Parathyroid adenoma (tissue), 2 donors: ENCODE measurements around the gene ZNF593.

ENCODE experiments used
- H2AFZ ChIP-seq: fragments of 300-600 bp; sonication (generic); one replicate; pipeline ENCODE4 v1.7.0; 2017; ENCODE audit warnings: antibody characterized with exemption, mild to moderate bottlenecking
- H3K27ac ChIP-seq: fragments of 300-600 bp; sonication (generic); one replicate; pipeline ENCODE4 v1.7.0; 2017
- H3K27me3 ChIP-seq: fragments of 300-600 bp; sonication (generic); one replicate; pipeline ENCODE4 v1.7.0; 2017; ENCODE audit warnings: low read length; ENCODE audit not compliant: control insufficient read depth, insufficient read depth
- H3K36me3 ChIP-seq: fragments of 300-600 bp; sonication (generic); one replicate; pipeline ENCODE4 v1.7.0; 2017; ENCODE audit warnings: low read length; ENCODE audit not compliant: control insufficient read depth, insufficient read depth
- H3K4me1 ChIP-seq: fragments of 300-600 bp; sonication (generic); one replicate; pipeline ENCODE4 v1.7.0; 2017; ENCODE audit warnings: control low read depth
- H3K4me2 ChIP-seq: fragments of 300-600 bp; sonication (generic); one replicate; pipeline ENCODE4 v1.7.0; 2017; ENCODE audit warnings: low read length
- H3K4me3 ChIP-seq: fragments of 300-600 bp; sonication (generic); one replicate; pipeline ENCODE4 v1.7.0; 2017; ENCODE audit warnings: low read depth, low read length
- H3K79me2 ChIP-seq: fragments of 300-600 bp; sonication (generic); one replicate; pipeline ENCODE4 v1.7.0; 2017; ENCODE audit warnings: control low read depth
- H3K9ac ChIP-seq: fragments of 300-600 bp; sonication (generic); one replicate; pipeline ENCODE4 v1.7.0; 2017; ENCODE audit warnings: mild to moderate bottlenecking
- H3K9me3 ChIP-seq: fragments of 300-600 bp; sonication (generic); one replicate; pipeline ENCODE4 v1.7.0; 2017; ENCODE audit warnings: low read length; ENCODE audit not compliant: control insufficient read depth
- CTCF ChIP-seq: fragments of 300-600 bp; sonication (generic); IDR thresholded peaks from one replicate; pipeline ENCODE4 v1.7.0; 2017; ENCODE audit warnings: antibody characterized with exemption, mild to moderate bottlenecking
- donor health status: primary hyperparathyroidism.

The ZNF593 gene

GRCh38 chr1:26148887-26149286 is 20.8 kb upstream of the ZNF593 start:
- H3K79me2 ChIP-seq: no peaks in the 10 kb centered on the region
- no peak overlapping the region for H3K4me3 ChIP-seq
- H2AFZ ChIP-seq: no peak overlapping the region
- no peaks in the 10 kb centered on the region for H3K9me3 ChIP-seq
- no peaks in the 10 kb centered on the region for H3K4me1 ChIP-seq
- TF ChIP-seq CTCF: no peak
- H3K4me2 ChIP-seq: no peak overlapping the region
- no peak overlapping the region for H3K27ac ChIP-seq
- H3K27me3 ChIP-seq: no peaks in the 10 kb centered on the region
- no peaks in the 10 kb centered on the region for H3K36me3 ChIP-seq
- H3K9ac ChIP-seq: no peak overlapping the region

- no peak overlapping the region for H3K27ac ChIP-seq
- no peak overlapping the region for H3K4me2 ChIP-seq
- H3K27me3 ChIP-seq: no peaks in the 10 kb centered on the region
- no peaks in the 10 kb centered on the region for H3K9me3 ChIP-seq
- H3K36me3 ChIP-seq: no peaks in the 10 kb centered on the region
- H3K79me2 ChIP-seq: no peaks in the 10 kb centered on the region
- H3K4me3 ChIP-seq: no peak overlapping the region
- no peaks in the 10 kb centered on the region for H3K4me1 ChIP-seq
- TF ChIP-seq CTCF: no peak
- no peak overlapping the region for H2AFZ ChIP-seq
- H3K9ac ChIP-seq: no peak overlapping the region
These were observed 15.7 kb upstream of the ZNF593 start for GRCh38 chr1:26153966-26154532.

GRCh38 chr1:26154750-26155149 is 15.0 kb upstream of the ZNF593 start:
- H3K27me3 ChIP-seq: no peaks in the 10 kb centered on the region
- H3K36me3 ChIP-seq: no peaks in the 10 kb centered on the region
- H2AFZ ChIP-seq: no peak overlapping the region
- no peaks in the 10 kb centered on the region for H3K4me1 ChIP-seq
- H3K9me3 ChIP-seq: no peaks in the 10 kb centered on the region
- no peak overlapping the region for H3K9ac ChIP-seq
- no peaks in the 10 kb centered on the region for H3K79me2 ChIP-seq
- H3K27ac ChIP-seq: peak overlapping the region; percentile 68
- H3K4me2 ChIP-seq: no peak overlapping the region
- no peak for TF ChIP-seq CTCF
- no peak overlapping the region for H3K4me3 ChIP-seq

- TF ChIP-seq CTCF: no peak
- H3K9me3 ChIP-seq: no peaks in the 10 kb centered on the region
- H3K9ac ChIP-seq: no peak overlapping the region
- H2AFZ ChIP-seq: no peak overlapping the region
- H3K36me3 ChIP-seq: no peaks in the 10 kb centered on the region
- no peak overlapping the region for H3K4me2 ChIP-seq
- no peak overlapping the region for H3K4me3 ChIP-seq
- H3K27ac ChIP-seq: peak overlapping the region; percentile 68
- no peaks in the 10 kb centered on the region for H3K27me3 ChIP-seq
- H3K79me2 ChIP-seq: no peaks in the 10 kb centered on the region
- no peaks in the 10 kb centered on the region for H3K4me1 ChIP-seq
These were observed 14.1 kb upstream of the ZNF593 start for GRCh38 chr1:26155370-26156284.
